CD4-positive, CD25-positive, alpha-beta regulatory T cell (primary cell): ENCODE data around the gene TTLL8. TPM values are rescaled to one million over a fixed set of nuclear protein-coding genes. Genes with fewer than 3 reads are reported as not detected.
A peak's percentile ranks its signal among the peaks of the same experiment; 100 is the strongest.

Experiments
- ATAC-seq, 2 donors: fragments of 150-1000 bp; cut with Tn5 transposase; one replicate each; pipeline ENCODE4 v1.10.0; 2021; ENCODE audit warnings: low read depth in 2 of 2, moderate number of reproducible peaks in 2 of 2, moderate library complexity in 1 of 2
- DNase-seq, 3 donors: peaks; one replicate each; pipeline versions ENCODE4 v3.0.0 to v3.0.0-alpha.2; 2012 to 2022; ENCODE audit warnings: mixed read lengths in 1 of 3
- H3K27ac ChIP-seq: one replicate; pipeline ENCODE4 v1.7.0; 2013; ENCODE audit warnings: mild to moderate bottlenecking, low read length; ENCODE audit not compliant: insufficient read depth, poor library complexity, severe bottlenecking
- H3K27me3 ChIP-seq: one replicate; pipeline ENCODE4 v1.7.0; 2013; ENCODE audit warnings: low read length; ENCODE audit not compliant: control insufficient read depth, insufficient read depth
- H3K36me3 ChIP-seq: one replicate; pipeline ENCODE4 v1.7.0; 2013; ENCODE audit warnings: mild to moderate bottlenecking, low read length, moderate library complexity; ENCODE audit not compliant: control insufficient read depth, insufficient read depth
- H3K4me1 ChIP-seq: 2 replicates; pipeline ENCODE4 v1.7.0; 2013; ENCODE audit warnings: mild to moderate bottlenecking, low read length; ENCODE audit not compliant: insufficient read depth, control insufficient read depth, poor library complexity, severe bottlenecking
- H3K4me3 ChIP-seq: one replicate; pipeline ENCODE4 v1.7.0; 2013; ENCODE audit warnings: low read depth, mild to moderate bottlenecking, low read length, moderate library complexity
- H3K9me3 ChIP-seq, 2 experiments: 1 replicate in 1 of 2; 2 replicates in 1 of 2; pipeline ENCODE4 v1.7.0; 2013; ENCODE audit warnings: low read length in 2 of 2, mild to moderate bottlenecking in 1 of 2, moderate library complexity in 1 of 2; ENCODE audit not compliant: control insufficient read depth in 2 of 2
- H3K27ac Mint-ChIP-seq, 3 donors: one replicate each; pipeline ENCODE4 v1.8.0; 2020 to 2022; ENCODE audit warnings: mild to moderate bottlenecking in 3 of 3, mixed read lengths in 3 of 3, moderate library complexity in 2 of 3
- H3K27me3 Mint-ChIP-seq: one replicate; pipeline ENCODE4 v1.8.0; 2022; ENCODE audit warnings: mild to moderate bottlenecking, mixed read lengths
- H3K36me3 Mint-ChIP-seq: one replicate; pipeline ENCODE4 v1.8.0; 2020; ENCODE audit warnings: mixed read lengths
- H3K4me1 Mint-ChIP-seq, 4 donors: one replicate each; pipeline ENCODE4 v1.8.0; 2020 to 2022; ENCODE audit warnings: mixed read lengths in 4 of 4, mild to moderate bottlenecking in 1 of 4
- H3K4me3 Mint-ChIP-seq, 4 donors: one replicate each; pipeline ENCODE4 v1.8.0; 2020 to 2022; ENCODE audit warnings: mild to moderate bottlenecking in 4 of 4, mixed read lengths in 4 of 4, moderate library complexity in 3 of 4
- H3K9me3 Mint-ChIP-seq, 7 donors: one replicate each; pipeline ENCODE4 v1.8.0; 2020 to 2022; ENCODE audit warnings: mixed read lengths in 7 of 7, mild to moderate bottlenecking in 3 of 7, moderate library complexity in 2 of 7
- polyA plus RNA-seq, 4 donors: library from polyadenylated mRNA; unstranded; fragments of 300-500 nt; fragmentation: Illumina TruSeq; gene quantifications; one replicate each; pipeline ENCODE4 v1.2.3, GENCODE V29; 2021
- total RNA-seq: library from RNA; stranded (reverse); gene quantifications from one replicate; pipeline ENCODE4 v1.2.3, GENCODE V29; 2022

The TTLL8 gene
- total RNA-seq, result not detected
- polyA plus RNA-seq, result not detected

GRCh38 chr22:50058061-50058905 is at the start of gene TTLL8:
TSS of gene TTLL8 (minus strand) at chr22:50058298.
- no peaks in the 10 kb centered on the region for H3K27me3 ChIP-seq
- H3K4me3 ChIP-seq, result no peak within 1 kb of the TSS
- ATAC-seq (no peak), DNase-seq (no peak)
- no peaks in the 10 kb centered on the region for H3K4me1 ChIP-seq
- Mint-ChIP-seq H3K27ac (no peak within 1 kb of the TSS), H3K36me3 (no peaks in the 10 kb centered on the region), H3K4me1 (peaks cover 0 to 2% (median 0%) of the 10 kb centered on the region in 4 donors), H3K4me3 (no peak within 1 kb of the TSS), H3K27me3 (peaks cover 37% of the 10 kb centered on the region), H3K9me3 (peaks cover 0 to 4% (median 0%) of the 10 kb centered on the region in 7 donors)
- H3K36me3 ChIP-seq, result no peaks in the 10 kb centered on the region
- no peak within 1 kb of the TSS for H3K27ac ChIP-seq
- H3K9me3 ChIP-seq, result peaks cover 0 to 1% of the 10 kb centered on the region in 2 experiments

- peaks cover 6% of the 10 kb centered on the region for H3K4me1 ChIP-seq
- no peaks in the 10 kb centered on the region for H3K9me3 ChIP-seq
- Mint-ChIP-seq H3K36me3 (no peaks in the 10 kb centered on the region), H3K27ac (no peak overlapping the region), H3K9me3 (no peaks in the 10 kb centered on the region), H3K4me1 (peaks cover 0 to 13% (median 8%) of the 10 kb centered on the region in 4 donors), H3K4me3 (no peak overlapping the region), H3K27me3 (peaks cover 18% of the 10 kb centered on the region)
- no peaks in the 10 kb centered on the region for H3K36me3 ChIP-seq
- no peaks in the 10 kb centered on the region for H3K27me3 ChIP-seq
- no peak for ATAC-seq
- no peak overlapping the region for H3K27ac ChIP-seq
- DNase-seq, result no peak
- H3K4me3 ChIP-seq, result no peak overlapping the region
Measured at GRCh38 chr22:50107529-50107928, 49.4 kb upstream of the TTLL8 start.

- peak in 2 of 3 donors; percentile 29 to 85 for DNase-seq
- peak; percentile 74 to 79 for ATAC-seq
- Histone ChIP-seq H3K36me3 (no peaks in the 10 kb centered on the region), H3K27me3 (no peaks in the 10 kb centered on the region), H3K4me3 (peak overlapping the region; percentile 67), H3K4me1 (peaks cover 6% of the 10 kb centered on the region), H3K27ac (no peak overlapping the region), H3K9me3 (no peaks in the 10 kb centered on the region)
- Mint-ChIP-seq H3K9me3 (no peaks in the 10 kb centered on the region), H3K4me1 (peaks cover 0 to 10% (median 8%) of the 10 kb centered on the region in 4 donors), H3K4me3 (peak overlapping the region in 3 of 4 donors; percentile 48 to 74 (median 69)), H3K36me3 (no peaks in the 10 kb centered on the region), H3K27ac (peak overlapping the region; percentile 17 to 49 (median 48)), H3K27me3 (peaks cover 23% of the 10 kb centered on the region)
Measured at GRCh38 chr22:50105208-50106100, 47.4 kb upstream of the TTLL8 start.

- Mint-ChIP-seq H3K4me1 (peaks cover 0 to 10% (median 8%) of the 10 kb centered on the region in 4 donors), H3K27me3 (peaks cover 24% of the 10 kb centered on the region), H3K27ac (no peak overlapping the region), H3K9me3 (no peaks in the 10 kb centered on the region), H3K36me3 (no peaks in the 10 kb centered on the region), H3K4me3 (no peak overlapping the region)
- Histone ChIP-seq H3K27ac (no peak overlapping the region), H3K4me3 (no peak overlapping the region), H3K27me3 (no peaks in the 10 kb centered on the region), H3K9me3 (no peaks in the 10 kb centered on the region), H3K4me1 (peaks cover 6% of the 10 kb centered on the region), H3K36me3 (no peaks in the 10 kb centered on the region)
- DNase-seq (peak in 1 of 3 donors; percentile 14), ATAC-seq (no peak)
Measured at GRCh38 chr22:50104141-50104544, 46.0 kb upstream of the TTLL8 start.

GRCh38 chr22:50102946-50103345 is 44.8 kb upstream of the TTLL8 start:
- no peak overlapping the region for H3K4me3 Mint-ChIP-seq
- Histone ChIP-seq H3K4me3 (no peak overlapping the region), H3K4me1 (peaks cover 6% of the 10 kb centered on the region), H3K36me3 (no peaks in the 10 kb centered on the region), H3K27ac (no peak overlapping the region), H3K9me3 (no peaks in the 10 kb centered on the region), H3K27me3 (no peaks in the 10 kb centered on the region)
- no peaks in the 10 kb centered on the region for H3K9me3 Mint-ChIP-seq
- H3K27ac Mint-ChIP-seq, result peak overlapping the region in 1 of 3 donors; percentile 62
- ATAC-seq, result peak in 1 of 2 donors; percentile 30
- H3K4me1 Mint-ChIP-seq, result peaks cover 0 to 10% (median 8%) of the 10 kb centered on the region in 4 donors
- H3K36me3 Mint-ChIP-seq, result no peaks in the 10 kb centered on the region
- peaks cover 17% of the 10 kb centered on the region for H3K27me3 Mint-ChIP-seq
- DNase-seq, result peak in 1 of 3 donors; percentile 11

- Mint-ChIP-seq H3K36me3 (no peaks in the 10 kb centered on the region), H3K4me1 (peaks cover 0 to 10% (median 8%) of the 10 kb centered on the region in 4 donors), H3K9me3 (no peaks in the 10 kb centered on the region), H3K4me3 (no peak overlapping the region), H3K27ac (peak overlapping the region in 1 of 3 donors; percentile 63), H3K27me3 (peaks cover 17% of the 10 kb centered on the region)
- Histone ChIP-seq H3K9me3 (no peaks in the 10 kb centered on the region), H3K4me1 (peaks cover 6% of the 10 kb centered on the region), H3K27me3 (no peaks in the 10 kb centered on the region), H3K27ac (no peak overlapping the region), H3K4me3 (no peak overlapping the region), H3K36me3 (no peaks in the 10 kb centered on the region)
- DNase-seq (no peak), ATAC-seq (no peak)
Measured at GRCh38 chr22:50101870-50102565, 43.9 kb upstream of the TTLL8 start.

GRCh38 chr22:50098052-50098451 is 40.0 kb upstream of the TTLL8 start:
- Mint-ChIP-seq H3K4me1 (no peaks in the 10 kb centered on the region), H3K36me3 (no peaks in the 10 kb centered on the region), H3K9me3 (no peaks in the 10 kb centered on the region), H3K27me3 (peaks cover 20% of the 10 kb centered on the region), H3K27ac (no peak overlapping the region), H3K4me3 (no peak overlapping the region)
- no peak for DNase-seq
- Histone ChIP-seq H3K27ac (no peak overlapping the region), H3K4me3 (no peak overlapping the region), H3K4me1 (no peaks in the 10 kb centered on the region), H3K9me3 (no peaks in the 10 kb centered on the region), H3K36me3 (no peaks in the 10 kb centered on the region), H3K27me3 (peaks cover 11% of the 10 kb centered on the region)
- no peak for ATAC-seq
